GM23338 (cell line): Measurements from ENCODE around the gene MALSU1. TPM values are rescaled to one million over a fixed set of nuclear protein-coding genes. Genes with fewer than 3 reads are reported as not detected.

Experiments
- ATAC-seq: fragments of 200-7000 bp; cut with Tn5 transposase; 3 replicates; pipeline ENCODE4 v1.9.1; 2020
- DNase-seq: peaks from one replicate; pipeline ENCODE4 v3.0.0-alpha.2; 2015; ENCODE audit warnings: low spot score
- H2AFZ ChIP-seq: fragments of 200-600 bp; sonication (generic); 2 replicates; pipeline ENCODE4 v1.8.0; 2016; ENCODE audit warnings: antibody characterized with exemption, mild to moderate bottlenecking, moderate library complexity
- H3F3A ChIP-seq: fragments of 200-600 bp; sonication (generic); replicated peaks from 2 replicates; pipeline ENCODE4 v1.8.0; 2017; ENCODE audit warnings: antibody characterized with exemption, mixed run types, low read depth
- H3K27ac ChIP-seq: fragments of 200-600 bp; sonication (generic); 2 replicates; pipeline ENCODE4 v1.6.1; 2016; ENCODE audit warnings: low read depth
- H3K27me3 ChIP-seq: fragments of 200-600 bp; sonication (generic); 2 replicates; pipeline ENCODE4 v1.8.0; 2016; ENCODE audit warnings: mild to moderate bottlenecking, mixed run types, moderate library complexity; ENCODE audit not compliant: insufficient read depth
- H3K36me3 ChIP-seq: fragments of 200-600 bp; sonication (generic); 2 replicates; pipeline ENCODE4 v1.8.0; 2016; ENCODE audit warnings: mild to moderate bottlenecking; ENCODE audit not compliant: insufficient read depth
- H3K4me1 ChIP-seq: fragments of 200-600 bp; sonication (generic); 2 replicates; pipeline ENCODE4 v1.8.0; 2016; ENCODE audit warnings: mild to moderate bottlenecking, moderate library complexity; ENCODE audit not compliant: insufficient read depth
- H3K4me2 ChIP-seq: fragments of 200-600 bp; sonication (generic); 2 replicates; pipeline ENCODE4 v1.7.1; 2017; ENCODE audit warnings: mixed run types
- H3K4me3 ChIP-seq: fragments of 200-600 bp; sonication (generic); 2 replicates; pipeline ENCODE4 v1.6.1; 2016; ENCODE audit warnings: mixed run types
- H3K79me2 ChIP-seq: fragments of 200-600 bp; sonication (generic); replicated peaks from 2 replicates; pipeline ENCODE4 v1.8.0; 2017; ENCODE audit warnings: mild to moderate bottlenecking; ENCODE audit not compliant: insufficient read depth
- H3K9me2 ChIP-seq: fragments of 200-600 bp; sonication (generic); 2 replicates; pipeline ENCODE4 v1.8.0; 2017; ENCODE audit not compliant: insufficient read depth
- H4K20me1 ChIP-seq: fragments of 200-600 bp; sonication (generic); replicated peaks from 2 replicates; pipeline ENCODE4 v1.8.0; 2017; ENCODE audit warnings: mild to moderate bottlenecking; ENCODE audit not compliant: insufficient read depth
- H3K27ac Mint-ChIP-seq: 2 replicates; pipeline ENCODE4 v1.8.0; 2020; ENCODE audit warnings: inconsistent platforms, mild to moderate bottlenecking, moderate library complexity, mixed read lengths
- H3K27me3 Mint-ChIP-seq: 3 replicates; pipeline ENCODE4 v1.8.0; 2022; ENCODE audit warnings: low read depth, mild to moderate bottlenecking, moderate library complexity, mixed read lengths, inconsistent platforms; ENCODE audit not compliant: insufficient read depth, poor library complexity
- H3K36me3 Mint-ChIP-seq: 3 replicates; pipeline ENCODE4 v1.8.0; 2021; ENCODE audit warnings: low read depth, mild to moderate bottlenecking, inconsistent platforms, moderate library complexity, mixed read lengths
- H3K4me1 Mint-ChIP-seq: 3 replicates; pipeline ENCODE4 v1.8.0; 2020; ENCODE audit warnings: mild to moderate bottlenecking, inconsistent platforms, mixed read lengths
- H3K4me3 Mint-ChIP-seq: 3 replicates; pipeline ENCODE4 v1.8.0; 2021; ENCODE audit warnings: moderate library complexity, mild to moderate bottlenecking, inconsistent platforms, mixed read lengths
- H3K9me3 Mint-ChIP-seq: 3 replicates; pipeline ENCODE4 v1.8.0; 2020; ENCODE audit warnings: moderate library complexity, mild to moderate bottlenecking, inconsistent platforms, mixed read lengths
- CREB1 ChIP-seq: fragments of 250-450 bp; sonication (Bioruptor Pico); IDR thresholded peaks from 2 replicates; pipeline ENCODE4 v1.5.0; 2020; ENCODE audit warnings: low read depth, mild to moderate bottlenecking, moderate library complexity
- EZH2 ChIP-seq: fragments of 200-600 bp; sonication (generic); IDR thresholded peaks from one replicate; pipeline ENCODE4 v1.8.0; 2017; ENCODE audit warnings: antibody characterized with exemption, mild to moderate bottlenecking, low read depth; ENCODE audit not compliant: unreplicated experiment
- EZH2phosphoT487 ChIP-seq: fragments of 200-600 bp; sonication (generic); IDR thresholded peaks from one replicate; pipeline ENCODE4 v1.8.1; 2018; ENCODE audit warnings: antibody characterized with exemption; ENCODE audit not compliant: unreplicated experiment
- JUNB ChIP-seq: IDR thresholded peaks from one replicate; pipeline ENCODE4 v1.6.1; 2016; ENCODE audit warnings: antibody characterized with exemption; ENCODE audit not compliant: unreplicated experiment
- NANOG ChIP-seq: IDR thresholded peaks from 2 replicates; pipeline ENCODE4 v1.6.1; 2016; ENCODE audit warnings: antibody characterized with exemption, borderline replicate concordance
- POLR2AphosphoS5 ChIP-seq: IDR thresholded peaks from 2 replicates; pipeline ENCODE4 v1.6.1; 2016; ENCODE audit warnings: antibody characterized with exemption, low read depth
- STAT1 ChIP-seq: IDR thresholded peaks from one replicate; pipeline ENCODE4 v1.6.1; 2016; ENCODE audit warnings: antibody characterized with exemption; ENCODE audit not compliant: unreplicated experiment
- ZNF114 ChIP-seq: fragments of 250-450 bp; sonication (Bioruptor Pico); IDR thresholded peaks from 2 replicates; pipeline ENCODE4 v1.5.0; 2020; ENCODE audit warnings: mild to moderate bottlenecking, moderate library complexity
- ZNF331 ChIP-seq: fragments of 250-450 bp; sonication (Bioruptor Pico); IDR thresholded peaks from 2 replicates; pipeline ENCODE4 v1.5.0; 2020; ENCODE audit warnings: low read depth, mild to moderate bottlenecking, moderate library complexity
- polyA plus RNA-seq: library from polyadenylated mRNA; unstranded; fragments of >200 nt; fragmentation: Nextera tagmentation; extraction: Ambion mirVana; gene quantifications from 2 replicates; pipeline ENCODE4 v1.2.1, GENCODE V29; 2016
- total RNA-seq: library from RNA; depleted of rRNA; stranded (reverse); fragments of >200 nt; shearing (Covaris generic); gene quantifications from 2 replicates; pipeline ENCODE4 v1.2.3, GENCODE V29; 2014
- TF ChIP-seq, protein P1 (sequence below): fragments of 250-450 bp; sonication (Bioruptor Pico); IDR thresholded peaks from 2 replicates; pipeline ENCODE4 v1.5.0; 2020; ENCODE audit warnings: mild to moderate bottlenecking, moderate library complexity
- TF ChIP-seq, protein P2 (sequence below): IDR thresholded peaks from one replicate; pipeline ENCODE4 v1.6.1; 2018; ENCODE audit warnings: antibody characterized with exemption; ENCODE audit not compliant: unreplicated experiment
- TF ChIP-seq, protein P3 (sequence below): IDR thresholded peaks from 2 replicates; pipeline ENCODE4 v1.6.1; 2016; ENCODE audit warnings: antibody characterized with exemption
- TF ChIP-seq, protein P4 (sequence below), 2 experiments: fragments of 200-600 bp in 1 of 2; sonication (generic) in 1 of 2; conservative IDR thresholded peaks; 2 replicates each; pipeline versions ENCODE4 v1.5.1 to v1.6.1; 2016 to 2017; ENCODE audit warnings: antibody characterized with exemption in 2 of 2, low read depth in 2 of 2, mild to moderate bottlenecking in 2 of 2, moderate library complexity in 1 of 2

MALSU1 gene
- total and polyA plus RNA-seq, 2 experiments from 2014 or later: 96.8 to 209 TPM

DNA sequence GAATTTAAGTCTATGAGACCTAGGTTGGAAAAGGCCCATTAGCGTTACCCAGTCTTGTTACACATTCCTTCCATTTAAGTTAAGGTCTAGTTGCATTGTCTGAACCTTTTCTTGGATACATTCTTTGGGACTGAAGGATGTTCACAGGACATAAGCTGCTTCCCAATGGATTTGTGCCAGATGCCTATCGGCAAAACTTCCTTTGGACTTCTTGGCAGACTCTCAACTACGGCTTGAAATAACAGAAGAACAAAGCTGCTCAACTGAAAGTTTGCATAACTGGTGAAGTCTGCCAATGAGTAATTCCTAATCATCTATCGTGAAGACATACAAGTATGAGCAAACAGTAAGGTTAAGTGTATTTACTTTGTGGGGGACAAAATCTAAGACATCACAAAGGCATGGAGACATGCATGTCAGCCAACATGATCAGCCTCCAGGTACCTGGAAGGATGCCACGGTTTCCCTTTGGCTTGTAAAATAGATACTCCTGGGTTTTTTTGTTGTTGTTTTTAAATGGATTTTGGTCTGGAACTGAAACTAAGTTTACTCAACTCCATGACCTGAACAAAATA is 35.4 kb downstream of the MALSU1 start:
- peaks cover 11% of the 10 kb centered on the region for H3F3A ChIP-seq
- H2AFZ ChIP-seq: no peak overlapping the region
- Mint-ChIP-seq H3K36me3 (peaks cover 96% of the 10 kb centered on the region), H3K27ac (no peak overlapping the region), H3K4me3 (no peak overlapping the region), H3K27me3 (peaks cover 2% of the 10 kb centered on the region), H3K4me1 (no peaks in the 10 kb centered on the region), H3K9me3 (no peaks in the 10 kb centered on the region; the same call in 2 of the 3 replicates)
- no peak overlapping the region for H3K4me2 ChIP-seq
- H3K4me1 ChIP-seq: no peaks in the 10 kb centered on the region
- H4K20me1 ChIP-seq: peaks cover 5% of the 10 kb centered on the region; the same call in 1 of the 2 replicates
- H3K27ac ChIP-seq: peak overlapping the region; percentile 65; the same call in 1 of the 2 replicates
- TF ChIP-seq, protein P1, sequence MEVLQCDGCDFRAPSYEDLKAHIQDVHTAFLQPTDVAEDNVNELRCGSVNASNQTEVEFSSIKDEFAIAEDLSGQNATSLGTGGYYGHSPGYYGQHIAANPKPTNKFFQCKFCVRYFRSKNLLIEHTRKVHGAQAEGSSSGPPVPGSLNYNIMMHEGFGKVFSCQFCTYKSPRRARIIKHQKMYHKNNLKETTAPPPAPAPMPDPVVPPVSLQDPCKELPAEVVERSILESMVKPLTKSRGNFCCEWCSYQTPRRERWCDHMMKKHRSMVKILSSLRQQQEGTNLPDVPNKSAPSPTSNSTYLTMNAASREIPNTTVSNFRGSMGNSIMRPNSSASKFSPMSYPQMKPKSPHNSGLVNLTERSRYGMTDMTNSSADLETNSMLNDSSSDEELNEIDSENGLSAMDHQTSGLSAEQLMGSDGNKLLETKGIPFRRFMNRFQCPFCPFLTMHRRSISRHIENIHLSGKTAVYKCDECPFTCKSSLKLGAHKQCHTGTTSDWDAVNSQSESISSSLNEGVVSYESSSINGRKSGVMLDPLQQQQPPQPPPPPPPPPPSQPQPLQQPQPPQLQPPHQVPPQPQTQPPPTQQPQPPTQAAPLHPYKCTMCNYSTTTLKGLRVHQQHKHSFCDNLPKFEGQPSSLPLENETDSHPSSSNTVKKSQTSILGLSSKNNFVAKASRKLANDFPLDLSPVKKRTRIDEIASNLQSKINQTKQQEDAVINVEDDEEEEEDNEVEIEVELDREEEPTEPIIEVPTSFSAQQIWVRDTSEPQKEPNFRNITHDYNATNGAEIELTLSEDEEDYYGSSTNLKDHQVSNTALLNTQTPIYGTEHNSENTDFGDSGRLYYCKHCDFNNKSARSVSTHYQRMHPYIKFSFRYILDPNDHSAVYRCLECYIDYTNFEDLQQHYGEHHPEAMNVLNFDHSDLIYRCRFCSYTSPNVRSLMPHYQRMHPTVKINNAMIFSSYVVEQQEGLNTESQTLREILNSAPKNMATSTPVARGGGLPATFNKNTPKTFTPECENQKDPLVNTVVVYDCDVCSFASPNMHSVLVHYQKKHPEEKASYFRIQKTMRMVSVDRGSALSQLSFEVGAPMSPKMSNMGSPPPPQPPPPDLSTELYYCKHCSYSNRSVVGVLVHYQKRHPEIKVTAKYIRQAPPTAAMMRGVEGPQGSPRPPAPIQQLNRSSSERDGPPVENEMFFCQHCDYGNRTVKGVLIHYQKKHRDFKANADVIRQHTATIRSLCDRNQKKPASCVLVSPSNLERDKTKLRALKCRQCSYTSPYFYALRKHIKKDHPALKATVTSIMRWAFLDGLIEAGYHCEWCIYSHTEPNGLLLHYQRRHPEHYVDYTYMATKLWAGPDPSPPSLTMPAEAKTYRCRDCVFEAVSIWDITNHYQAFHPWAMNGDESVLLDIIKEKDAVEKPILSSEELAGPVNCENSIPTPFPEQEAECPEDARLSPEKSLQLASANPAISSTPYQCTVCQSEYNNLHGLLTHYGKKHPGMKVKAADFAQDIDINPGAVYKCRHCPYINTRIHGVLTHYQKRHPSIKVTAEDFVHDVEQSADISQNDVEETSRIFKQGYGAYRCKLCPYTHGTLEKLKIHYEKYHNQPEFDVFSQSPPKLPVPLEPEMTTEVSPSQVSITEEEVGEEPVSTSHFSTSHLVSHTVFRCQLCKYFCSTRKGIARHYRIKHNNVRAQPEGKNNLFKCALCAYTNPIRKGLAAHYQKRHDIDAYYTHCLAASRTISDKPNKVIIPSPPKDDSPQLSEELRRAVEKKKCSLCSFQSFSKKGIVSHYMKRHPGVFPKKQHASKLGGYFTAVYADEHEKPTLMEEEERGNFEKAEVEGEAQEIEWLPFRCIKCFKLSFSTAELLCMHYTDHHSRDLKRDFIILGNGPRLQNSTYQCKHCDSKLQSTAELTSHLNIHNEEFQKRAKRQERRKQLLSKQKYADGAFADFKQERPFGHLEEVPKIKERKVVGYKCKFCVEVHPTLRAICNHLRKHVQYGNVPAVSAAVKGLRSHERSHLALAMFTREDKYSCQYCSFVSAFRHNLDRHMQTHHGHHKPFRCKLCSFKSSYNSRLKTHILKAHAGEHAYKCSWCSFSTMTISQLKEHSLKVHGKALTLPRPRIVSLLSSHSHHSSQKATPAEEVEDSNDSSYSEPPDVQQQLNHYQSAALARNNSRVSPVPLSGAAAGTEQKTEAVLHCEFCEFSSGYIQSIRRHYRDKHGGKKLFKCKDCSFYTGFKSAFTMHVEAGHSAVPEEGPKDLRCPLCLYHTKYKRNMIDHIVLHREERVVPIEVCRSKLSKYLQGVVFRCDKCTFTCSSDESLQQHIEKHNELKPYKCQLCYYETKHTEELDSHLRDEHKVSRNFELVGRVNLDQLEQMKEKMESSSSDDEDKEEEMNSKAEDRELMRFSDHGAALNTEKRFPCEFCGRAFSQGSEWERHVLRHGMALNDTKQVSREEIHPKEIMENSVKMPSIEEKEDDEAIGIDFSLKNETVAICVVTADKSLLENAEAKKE: no peak
- no peak for TF ChIP-seq EZH2phosphoT487
- no peak for TF ChIP-seq ZNF331
- TF ChIP-seq, protein P2, sequence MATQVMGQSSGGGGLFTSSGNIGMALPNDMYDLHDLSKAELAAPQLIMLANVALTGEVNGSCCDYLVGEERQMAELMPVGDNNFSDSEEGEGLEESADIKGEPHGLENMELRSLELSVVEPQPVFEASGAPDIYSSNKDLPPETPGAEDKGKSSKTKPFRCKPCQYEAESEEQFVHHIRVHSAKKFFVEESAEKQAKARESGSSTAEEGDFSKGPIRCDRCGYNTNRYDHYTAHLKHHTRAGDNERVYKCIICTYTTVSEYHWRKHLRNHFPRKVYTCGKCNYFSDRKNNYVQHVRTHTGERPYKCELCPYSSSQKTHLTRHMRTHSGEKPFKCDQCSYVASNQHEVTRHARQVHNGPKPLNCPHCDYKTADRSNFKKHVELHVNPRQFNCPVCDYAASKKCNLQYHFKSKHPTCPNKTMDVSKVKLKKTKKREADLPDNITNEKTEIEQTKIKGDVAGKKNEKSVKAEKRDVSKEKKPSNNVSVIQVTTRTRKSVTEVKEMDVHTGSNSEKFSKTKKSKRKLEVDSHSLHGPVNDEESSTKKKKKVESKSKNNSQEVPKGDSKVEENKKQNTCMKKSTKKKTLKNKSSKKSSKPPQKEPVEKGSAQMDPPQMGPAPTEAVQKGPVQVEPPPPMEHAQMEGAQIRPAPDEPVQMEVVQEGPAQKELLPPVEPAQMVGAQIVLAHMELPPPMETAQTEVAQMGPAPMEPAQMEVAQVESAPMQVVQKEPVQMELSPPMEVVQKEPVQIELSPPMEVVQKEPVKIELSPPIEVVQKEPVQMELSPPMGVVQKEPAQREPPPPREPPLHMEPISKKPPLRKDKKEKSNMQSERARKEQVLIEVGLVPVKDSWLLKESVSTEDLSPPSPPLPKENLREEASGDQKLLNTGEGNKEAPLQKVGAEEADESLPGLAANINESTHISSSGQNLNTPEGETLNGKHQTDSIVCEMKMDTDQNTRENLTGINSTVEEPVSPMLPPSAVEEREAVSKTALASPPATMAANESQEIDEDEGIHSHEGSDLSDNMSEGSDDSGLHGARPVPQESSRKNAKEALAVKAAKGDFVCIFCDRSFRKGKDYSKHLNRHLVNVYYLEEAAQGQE: no peak
- TF ChIP-seq, protein P3, sequence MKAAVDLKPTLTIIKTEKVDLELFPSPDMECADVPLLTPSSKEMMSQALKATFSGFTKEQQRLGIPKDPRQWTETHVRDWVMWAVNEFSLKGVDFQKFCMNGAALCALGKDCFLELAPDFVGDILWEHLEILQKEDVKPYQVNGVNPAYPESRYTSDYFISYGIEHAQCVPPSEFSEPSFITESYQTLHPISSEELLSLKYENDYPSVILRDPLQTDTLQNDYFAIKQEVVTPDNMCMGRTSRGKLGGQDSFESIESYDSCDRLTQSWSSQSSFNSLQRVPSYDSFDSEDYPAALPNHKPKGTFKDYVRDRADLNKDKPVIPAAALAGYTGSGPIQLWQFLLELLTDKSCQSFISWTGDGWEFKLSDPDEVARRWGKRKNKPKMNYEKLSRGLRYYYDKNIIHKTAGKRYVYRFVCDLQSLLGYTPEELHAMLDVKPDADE: no peak
- TF ChIP-seq, protein P4, sequence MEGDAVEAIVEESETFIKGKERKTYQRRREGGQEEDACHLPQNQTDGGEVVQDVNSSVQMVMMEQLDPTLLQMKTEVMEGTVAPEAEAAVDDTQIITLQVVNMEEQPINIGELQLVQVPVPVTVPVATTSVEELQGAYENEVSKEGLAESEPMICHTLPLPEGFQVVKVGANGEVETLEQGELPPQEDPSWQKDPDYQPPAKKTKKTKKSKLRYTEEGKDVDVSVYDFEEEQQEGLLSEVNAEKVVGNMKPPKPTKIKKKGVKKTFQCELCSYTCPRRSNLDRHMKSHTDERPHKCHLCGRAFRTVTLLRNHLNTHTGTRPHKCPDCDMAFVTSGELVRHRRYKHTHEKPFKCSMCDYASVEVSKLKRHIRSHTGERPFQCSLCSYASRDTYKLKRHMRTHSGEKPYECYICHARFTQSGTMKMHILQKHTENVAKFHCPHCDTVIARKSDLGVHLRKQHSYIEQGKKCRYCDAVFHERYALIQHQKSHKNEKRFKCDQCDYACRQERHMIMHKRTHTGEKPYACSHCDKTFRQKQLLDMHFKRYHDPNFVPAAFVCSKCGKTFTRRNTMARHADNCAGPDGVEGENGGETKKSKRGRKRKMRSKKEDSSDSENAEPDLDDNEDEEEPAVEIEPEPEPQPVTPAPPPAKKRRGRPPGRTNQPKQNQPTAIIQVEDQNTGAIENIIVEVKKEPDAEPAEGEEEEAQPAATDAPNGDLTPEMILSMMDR (conservative IDR thresholded peaks at IDR 0.05; ENCODE audit: low read depth in 2 of 2): no peak
- TF ChIP-seq POLR2AphosphoS5: no peak
- no peak for TF ChIP-seq STAT1
- no peak for TF ChIP-seq JUNB
- no peak for TF ChIP-seq NANOG
- TF ChIP-seq CREB1 (CRISPR knock-in tag): no peak
- TF ChIP-seq ZNF114 (CRISPR knock-in tag): no peak
- no peak for TF ChIP-seq EZH2
- H3K4me3 ChIP-seq: no peak overlapping the region
- peaks cover 46% of the 10 kb centered on the region for H3K36me3 ChIP-seq
- DNase-seq (no peak), ATAC-seq (no peak)
- no peaks in the 10 kb centered on the region for H3K27me3 ChIP-seq
- H3K79me2 ChIP-seq: peaks cover 9% of the 10 kb centered on the region; the same call in 1 of the 2 replicates
- no peaks in the 10 kb centered on the region for H3K9me2 ChIP-seq
